ENCODE data around the gene ARSI. TPM values are rescaled to one million over a fixed set of nuclear protein-coding genes. Genes with fewer than 3 reads are reported as not detected.

ARSI gene
- total and polyA plus RNA-seq, 4 donors: 0.23 to 0.51 (median 0.33) TPM; not detected in 1

GRCh38 chr5:150289551-150290390, 12.9 kb downstream of the ARSI start, which contains the start of gene CAMK2A:
Gene CAMK2A (minus strand): TSS chr5:150289773. CDS start chr5:150289625, 148 bp downstream.
- no peak for DNase-seq (ENCODE audit: low spot score)
- Histone ChIP-seq H3K27ac (ENCODE audit: low read depth in 1 of 2, low read length in 2 of 2) (no peak within 1 kb of the TSS), H3K9me3 (ENCODE audit: control insufficient read depth in 4 of 4, low read length in 3 of 4) (no peaks in the 10 kb centered on the region), H3K4me3 (ENCODE audit: low read depth in 1 of 3, low read length in 3 of 3) (no peak within 1 kb of the TSS), H3K9ac (ENCODE audit: low read depth in 1 of 2, low read length in 2 of 2) (no peak within 1 kb of the TSS), H3K4me1 (ENCODE audit: control insufficient read depth in 4 of 4, insufficient read depth in 4 of 4, low read length in 3 of 4) (no peaks in the 10 kb centered on the region), H3K36me3 (ENCODE audit: control insufficient read depth in 4 of 4, insufficient read depth in 3 of 4, low read depth in 1 of 4, low read length in 3 of 4) (no peaks in the 10 kb centered on the region), H3K27me3 (ENCODE audit: control insufficient read depth in 4 of 4, insufficient read depth in 4 of 4, low read length in 3 of 4) (peaks cover 0 to 4% (median 0%) of the 10 kb centered on the region in 4 donors)
- 41% methylated on average over 26 of the region's 26 CpGs for WGBS
- TF ChIP-seq HNF4G (IDR thresholded peaks at IDR 0.05) (no peak), RXRA (IDR thresholded peaks at IDR 0.05) (no peak), SP1 (IDR thresholded peaks at IDR 0.05) (no peak), TAF1 (conservative IDR thresholded peaks at IDR 0.05) (no peak), NR2F2 (IDR thresholded peaks at IDR 0.05) (no peak), ZBTB33 (IDR thresholded peaks at IDR 0.05) (no peak), CTCF (IDR thresholded peaks at IDR 0.05; ENCODE audit: low read depth, low read length, missing input control) (no peak), EGR1 (IDR thresholded peaks at IDR 0.05; ENCODE audit: low read depth in 2 of 2) (no peak), FOXA2 (IDR thresholded peaks at IDR 0.05) (no peak), FOXA1 (IDR thresholded peaks at IDR 0.05) (no peak), HNF4A (conservative IDR thresholded peaks at IDR 0.05) (no peak), YY1 (IDR thresholded peaks at IDR 0.05) (no peak), MAX (IDR thresholded peaks at IDR 0.05) (no peak), GABPA (IDR thresholded peaks at IDR 0.05 in 1 of 2, conservative IDR thresholded peaks at IDR 0.05 in 1 of 2) (no peak), REST (IDR thresholded peaks at IDR 0.05) (no peak), RAD21 (IDR thresholded peaks at IDR 0.05) (no peak), ATF3 (IDR thresholded peaks at IDR 0.05) (no peak)

Measured in liver (tissue), 9 donors.